Activated CD4-positive, alpha-beta T cell treated with anti-CD3 and anti-CD28 coated beads for 1 hour (primary cell): ENCODE measurements around the gene DOK3.

ENCODE experiments used
- DNase-seq: peaks from one replicate; pipeline ENCODE4 v3.0.0-alpha.2; 2020

Gene DOK3

GRCh38 chr5:177511796-177512675 lies 2.4 kb upstream of the DOK3 start:
- no peak for DNase-seq

- DNase-seq: no peak
Measured at GRCh38 chr5:177511181-177511580, 1.6 kb upstream of the DOK3 start.

- DNase-seq: no peak
Measured at GRCh38 chr5:177510567-177511053, 984 bp upstream of the DOK3 start.

- DNase-seq: no peak
Measured at GRCh38 chr5:177509991-177510566, 453 bp upstream of the DOK3 start.

GRCh38 chr5:177508837-177509236 lies 789 bp downstream of the DOK3 start:
- no peak for DNase-seq

GRCh38 chr5:177508221-177508611 lies 1.4 kb downstream of the DOK3 start:
- no peak for DNase-seq

GRCh38 chr5:177507596-177508220 lies 1.9 kb downstream of the DOK3 start:
- DNase-seq: no peak

GRCh38 chr5:177507165-177507564 lies 2.5 kb downstream of the DOK3 start:
- DNase-seq: no peak

GRCh38 chr5:177505075-177505474 lies 4.6 kb downstream of the DOK3 start:
- no peak for DNase-seq

GRCh38 chr5:177504086-177505056 lies 5.3 kb downstream of the DOK3 start:
- no peak for DNase-seq

- no peak for DNase-seq
Measured at GRCh38 chr5:177503351-177504085, 6.1 kb downstream of the DOK3 start.

GRCh38 chr5:177502886-177503285 lies 6.7 kb downstream of the DOK3 start:
- no peak for DNase-seq

- no peak for DNase-seq
Measured at GRCh38 chr5:177501874-177502678, 7.5 kb downstream of the DOK3 start.

- peak; percentile 76 for DNase-seq
Measured at GRCh38 chr5:177500685-177501522, 8.7 kb downstream of the DOK3 start.

- no peak for DNase-seq
Measured at GRCh38 chr5:177499842-177500241, 9.8 kb downstream of the DOK3 start.

GRCh38 chr5:177498013-177498787 lies 11.4 kb downstream of the DOK3 start:
- no peak for DNase-seq

- DNase-seq: peak; percentile 90
Measured at GRCh38 chr5:177497292-177498012, 12.2 kb downstream of the DOK3 start, which contains the start of gene PDLIM7. PDLIM7 (minus strand) TSS chr5:177497604; CDS start chr5:177496512, 1,092 bp downstream.

- DNase-seq: no peak
Measured at GRCh38 chr5:177496727-177497291, 12.8 kb downstream of the DOK3 start.
